A549 (cell line): ENCODE results near the gene SHBG. TPM values are rescaled to one million over a fixed set of nuclear protein-coding genes. Genes with fewer than 3 reads are reported as not detected.

ENCODE experiments used
- ATAC-seq, 2 experiments: fragments of 200-7000 bp in 1 of 2; fragments of >200 bp in 1 of 2; cut with Nextera tagmentation in 1 of 2; cut with Tn5 transposase in 1 of 2; 3 replicates each; pipeline versions ENCODE4 v1.8.0 to v1.9.1; 2018 to 2020; ENCODE audit warnings: mild to moderate bottlenecking in 1 of 2, moderate library complexity in 1 of 2
- CTCF ChIA-PET: fragments of 300-600 bp; sonication (Branson Sonifier 250); formaldehyde crosslinking; extraction: SDS; loops from one replicate; lab custom pipeline; 2021; ENCODE audit warnings: antibody characterized with exemption, inconsistent platforms; lab: Yijun Ruan, JAX
- POLR2A ChIA-PET: fragments of 350-600 bp; formaldehyde crosslinking; extraction: SDS; loops from one replicate; lab custom pipeline; 2021; ENCODE audit warnings: antibody characterized with exemption, inconsistent platforms; lab: Yijun Ruan, JAX
- DNase-seq, 2 experiments: peaks; one replicate each; pipeline versions ENCODE4 v3.0.0 to v3.0.0-alpha.2; 2011 to 2016; ENCODE audit warnings: low read depth in 1 of 2, low spot score in 1 of 2
- FAIRE-seq: peaks from 2 replicates; lab custom pipeline; 2011; peaks lifted over from hg19 to GRCh38; lab: Jason Lieb, UNC
- H3K27ac ChIP-seq, 2 experiments: fragments of >200 bp; sonication (Bioruptor Twin); formaldehyde crosslinking; 3 replicates each; pipeline ENCODE4 v1.5.1; 2016 to 2017
- H3K4me1 ChIP-seq: fragments of >200 bp; sonication (Bioruptor Twin); formaldehyde crosslinking; 3 replicates; pipeline ENCODE4 v1.6.1; 2016
- H3K4me2 ChIP-seq: fragments of >200 bp; sonication (Bioruptor Twin); formaldehyde crosslinking; 3 replicates; pipeline ENCODE4 v1.6.1; 2016
- H3K4me3 ChIP-seq: fragments of >200 bp; sonication (Bioruptor Twin); formaldehyde crosslinking; 3 replicates; pipeline ENCODE4 v1.5.1; 2016
- H3K9me3 ChIP-seq: fragments of >200 bp; sonication (Bioruptor Twin); formaldehyde crosslinking; 3 replicates; pipeline ENCODE4 v1.6.1; 2016
- BHLHE40 ChIP-seq: IDR thresholded peaks from 2 replicates; pipeline ENCODE4 v1.6.1; 2012; ENCODE audit warnings: low read depth, low read length, inconsistent platforms
- CHD2 ChIP-seq: fragments of 150-350 bp; IDR thresholded peaks from 2 replicates; pipeline ENCODE4 v1.6.1; 2014; ENCODE audit warnings: low read length; ENCODE audit not compliant: partially characterized antibody
- E2F6 ChIP-seq: IDR thresholded peaks from 2 replicates; pipeline ENCODE4 v1.6.1; 2012; ENCODE audit warnings: low read depth, borderline replicate concordance
- EHF ChIP-seq: fragments of 250-450 bp; sonication (Bioruptor Pico); IDR thresholded peaks from 2 replicates; pipeline ENCODE4 v1.5.0; 2020; ENCODE audit warnings: mild to moderate bottlenecking
- EP300 ChIP-seq, 2 experiments: fragments of >200 bp; sonication (Bioruptor Twin); formaldehyde crosslinking; IDR thresholded peaks; 2 replicates in 1 of 2; 3 replicates in 1 of 2; pipeline ENCODE4 v1.6.1; 2016 to 2017
- FOSB ChIP-seq: fragments of 250-450 bp; sonication (Bioruptor Pico); IDR thresholded peaks from 2 replicates; pipeline ENCODE4 v1.5.0; 2020; ENCODE audit warnings: mild to moderate bottlenecking, moderate library complexity
- FOXS1 ChIP-seq: fragments of 250-450 bp; sonication (Bioruptor Pico); IDR thresholded peaks from 2 replicates; pipeline ENCODE4 v1.5.0; 2020; ENCODE audit warnings: mild to moderate bottlenecking, moderate library complexity
- GATA3 ChIP-seq: IDR thresholded peaks from 2 replicates; pipeline ENCODE4 v1.6.1; 2012; ENCODE audit warnings: borderline replicate concordance
- HDAC2 ChIP-seq: fragments of 200-600 bp; sonication (generic); IDR thresholded peaks from 2 replicates; pipeline ENCODE4 v1.6.1; 2016
- HES2 ChIP-seq: fragments of >200 bp; sonication (Bioruptor Twin); formaldehyde crosslinking; IDR thresholded peaks from 2 replicates; pipeline ENCODE4 v1.6.1; 2016
- HEYL ChIP-seq: fragments of 250-450 bp; sonication (Bioruptor Pico); IDR thresholded peaks from 2 replicates; pipeline ENCODE4 v1.8.0; 2021; ENCODE audit warnings: mild to moderate bottlenecking, moderate library complexity
- HOXA7 ChIP-seq: fragments of 250-450 bp; sonication (Bioruptor Pico); IDR thresholded peaks from 2 replicates; pipeline ENCODE4 v1.5.0; 2020; ENCODE audit warnings: mild to moderate bottlenecking, moderate library complexity
- JUN ChIP-seq, 2 experiments: fragments of >200 bp; sonication (Bioruptor Twin); formaldehyde crosslinking; IDR thresholded peaks; 2 replicates in 1 of 2; 3 replicates in 1 of 2; pipeline ENCODE4 v1.6.1; 2016 to 2017
- MAFK ChIP-seq: fragments of 450-650 bp; IDR thresholded peaks from 2 replicates; pipeline ENCODE4 v1.6.1; 2014; ENCODE audit not compliant: partially characterized antibody
- MYC ChIP-seq: IDR thresholded peaks from 2 replicates; pipeline ENCODE4 v1.6.1; 2012; ENCODE audit warnings: mild to moderate bottlenecking, inconsistent platforms, low read length, improper control_type of control experiment, borderline replicate concordance
- NFE2L2 ChIP-seq: fragments of 150-350 bp; conservative IDR thresholded peaks from 2 replicates; pipeline ENCODE4 v1.6.1; 2014; ENCODE audit warnings: low read length
- PBX3 ChIP-seq: IDR thresholded peaks from 2 replicates; pipeline ENCODE4 v1.6.1; 2012
- POLR2A ChIP-seq: IDR thresholded peaks from 2 replicates; pipeline ENCODE4 v1.6.1; 2012; ENCODE audit warnings: mild to moderate bottlenecking, low read length
- RAD21 ChIP-seq, 2 experiments: fragments of >200 bp in 1 of 2; sonication (Bioruptor Twin) in 1 of 2; formaldehyde crosslinking in 1 of 2; IDR thresholded peaks in 1 of 2; conservative IDR thresholded peaks in 1 of 2; 2 replicates in 1 of 2; 3 replicates in 1 of 2; pipeline ENCODE4 v1.6.1; 2012 to 2018; ENCODE audit warnings: inconsistent platforms in 1 of 2
- ZC3H11A ChIP-seq: fragments of 450-650 bp; IDR thresholded peaks from 2 replicates; pipeline ENCODE4 v1.6.1; 2014; ENCODE audit warnings: antibody characterized with exemption, mild to moderate bottlenecking
- WGBS: methylation state at CpG from one replicate; pipeline ENCODE4 v1.1.6; 2017; ENCODE audit errors: missing lambda C conversion rate; 5-methylcytosine and 5-hydroxymethylcytosine counted together
- polyA plus RNA-seq, 4 experiments: library from polyadenylated mRNA; depleted of rRNA in 3 of 4; stranded (reverse); fragments of >200 nt; fragmentation: RNase III in 1 of 4; extraction: RNeasy Plus Mini Kit Qiagen cat#74134 plus additional on column Dnase treatment in 1 of 4; gene quantifications; 2 replicates in 3 of 4; 3 replicates in 1 of 4; pipeline ENCODE4 v1.2.3, GENCODE V29; 2011 to 2017
- TF ChIP-seq, protein P1 (sequence below): fragments of >200 bp; sonication (Bioruptor Twin); formaldehyde crosslinking; IDR thresholded peaks from 3 replicates; pipeline ENCODE4 v1.6.1; 2016

Gene SHBG
- polyA plus RNA-seq, 2 of the 4 experiments (the other 2 are of a cell fraction), result 0.31 to 0.63 TPM

DNA sequence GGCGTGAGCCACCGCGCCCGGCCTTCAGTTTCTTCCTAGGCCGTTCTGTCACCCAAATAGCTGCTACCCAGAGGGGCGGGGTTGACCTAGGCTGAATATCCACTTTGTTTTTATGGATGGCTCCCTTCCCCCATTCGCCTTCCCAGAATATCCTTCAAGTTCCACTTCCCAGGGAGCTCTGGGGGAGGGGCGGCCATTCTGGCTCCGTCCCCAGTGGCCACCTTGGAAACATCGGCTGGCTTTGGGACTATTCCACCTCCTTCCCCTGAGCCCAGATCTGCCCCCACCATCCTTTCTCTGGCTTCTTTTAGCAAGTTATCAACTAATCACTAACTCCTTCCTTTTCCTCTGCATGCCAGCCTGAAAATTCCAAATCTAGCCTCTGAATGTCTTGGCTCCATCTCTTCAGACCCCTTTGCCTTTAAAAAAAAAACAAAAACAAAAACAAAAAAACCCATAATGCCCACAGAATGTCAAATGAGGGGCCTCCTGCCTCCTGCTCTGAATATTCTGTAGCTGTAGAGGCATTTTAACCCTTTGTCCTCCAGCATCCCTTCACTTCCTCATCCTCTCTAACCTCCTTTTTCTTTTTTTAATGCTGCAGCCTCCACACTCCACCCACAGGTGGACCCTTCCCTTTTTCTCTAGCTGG is 27.1 kb downstream of the SHBG start:
- no peaks in the 10 kb centered on the region for H3K9me3 ChIP-seq
- FAIRE-seq (no peak), DNase-seq (peak in 1 of 2 experiments; percentile 36), ATAC-seq (peak in 1 of 2 experiments; percentile 15; a peak in 1 of 6 replicates)
- no peak overlapping the region for H3K27ac ChIP-seq
- POLR2A ChIA-PET, result interaction anchor here (1.6 kb wide), 1 partner anchor 29 kb away, joined by 8 read pairs; no protein-coding TSS in a partner anchor
- no peak for TF ChIP-seq MYC
- no peak for TF ChIP-seq ZC3H11A
- TF ChIP-seq EHF, result no peak
- WGBS, result 70% methylated on average over 10 of the region's 10 CpGs
- H3K4me2 ChIP-seq, result no peak overlapping the region
- CTCF ChIA-PET, result interaction anchor here (0.6 to 7.0 kb wide), 11 partner anchors 8 to 71 kb away, joined by 3 to 66 read pairs (median 4); partner anchors contain the start of genes DNAH2, SOX15, TP53 and WRAP53
- no peak overlapping the region for H3K4me3 ChIP-seq
- no peaks in the 10 kb centered on the region for H3K4me1 ChIP-seq

- no peak for FAIRE-seq
- CTCF ChIA-PET, result interaction anchor here (0.7 to 2.6 kb wide), 11 partner anchors 10 to 277 kb away, joined by 3 to 12 read pairs (median 4); partner anchors contain the start of genes DNAH2, TP53 and WRAP53
- TF ChIP-seq JUN (IDR thresholded peaks at IDR 0.05) (0 out of 5 replicates have a peak, but pooled peaks of 1 of the 2 experiments have one; percentile 16), NFE2L2 (no peak)
- TF ChIP-seq, all 56 proteins: peak for 1
- no peaks in the 10 kb centered on the region for H3K9me3 ChIP-seq
- H3K4me2 ChIP-seq, result no peak overlapping the region
- DNase-seq (no peak), ATAC-seq (peak; percentile 51 to 57; a peak in 4 of 6 replicates)
- 79% methylated on average over 10 of the region's 10 CpGs for WGBS
- H3K4me1 ChIP-seq, result no peaks in the 10 kb centered on the region
- H3K4me3 ChIP-seq, result no peak overlapping the region
- no peak overlapping the region for H3K27ac ChIP-seq
- POLR2A ChIA-PET, result interaction anchor here (1.4 to 1.5 kb wide), 2 partner anchors 18 to 19 kb away, joined by 5 to 7 read pairs; partner anchors contain the start of gene TP53
These were observed 37.9 kb downstream of the SHBG start for GRCh38 chr17:7667656-7668406.

- ATAC-seq (no peak), DNase-seq (no peak), FAIRE-seq (no peak)
- H3K4me3 ChIP-seq, result no peak overlapping the region
- ChIA-PET CTCF (interaction anchor here (0.9 to 2.4 kb wide), 5 partner anchors 13 to 49 kb away, joined by 3 to 6 read pairs (median 4); partner anchors contain the start of genes ATP1B2 and DNAH2), POLR2A (no interaction called here)
- no peak overlapping the region for H3K27ac ChIP-seq
- H3K9me3 ChIP-seq, result peaks cover 3% of the 10 kb centered on the region
- H3K4me2 ChIP-seq, result no peak overlapping the region
- no peaks in the 10 kb centered on the region for H3K4me1 ChIP-seq
- no peak for TF ChIP-seq EP300 (IDR thresholded peaks at IDR 0.05)
- TF ChIP-seq HOXA7 (CRISPR knock-in tag), result no peak
- TF ChIP-seq, protein P1, sequence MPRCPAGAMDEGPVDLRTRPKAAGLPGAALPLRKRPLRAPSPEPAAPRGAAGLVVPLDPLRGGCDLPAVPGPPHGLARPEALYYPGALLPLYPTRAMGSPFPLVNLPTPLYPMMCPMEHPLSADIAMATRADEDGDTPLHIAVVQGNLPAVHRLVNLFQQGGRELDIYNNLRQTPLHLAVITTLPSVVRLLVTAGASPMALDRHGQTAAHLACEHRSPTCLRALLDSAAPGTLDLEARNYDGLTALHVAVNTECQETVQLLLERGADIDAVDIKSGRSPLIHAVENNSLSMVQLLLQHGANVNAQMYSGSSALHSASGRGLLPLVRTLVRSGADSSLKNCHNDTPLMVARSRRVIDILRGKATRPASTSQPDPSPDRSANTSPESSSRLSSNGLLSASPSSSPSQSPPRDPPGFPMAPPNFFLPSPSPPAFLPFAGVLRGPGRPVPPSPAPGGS, result no peak
- TF ChIP-seq POLR2A, result no peak
- TF ChIP-seq FOXS1 (CRISPR knock-in tag), result no peak
- no peak for TF ChIP-seq BHLHE40
- TF ChIP-seq RAD21 (conservative IDR thresholded peaks at IDR 0.05 in 1 of 2, IDR thresholded peaks at IDR 0.05 in 1 of 2), result no peak
- TF ChIP-seq FOSB (CRISPR knock-in tag), result no peak
- TF ChIP-seq PBX3, result no peak
- TF ChIP-seq CHD2, result no peak
- no peak for TF ChIP-seq HEYL
- no peak for TF ChIP-seq HDAC2
- TF ChIP-seq HES2, result no peak
- no peak for TF ChIP-seq MAFK
- no peak for TF ChIP-seq ZC3H11A
- TF ChIP-seq JUN (IDR thresholded peaks at IDR 0.05), result no peak
- no peak for TF ChIP-seq GATA3
- TF ChIP-seq E2F6, result no peak
- WGBS, result 94% methylated on average over 7 of the region's 7 CpGs
These were observed 38.5 kb downstream of the SHBG start for GRCh38 chr17:7668482-7668881.
